ENCODE data around the gene FUCA1. TPM values are rescaled to one million over a fixed set of nuclear protein-coding genes. Genes with fewer than 3 reads are reported as not detected.

The FUCA1 gene
- total RNA-seq, 3 donors from 2014 or later = 82.2 to 171 (median 159) TPM

- ATAC-seq = no peak
- Histone ChIP-seq H3K4me3 (no peak overlapping the region), H3K4me1 (ENCODE audit: low read depth) (no peaks in the 10 kb centered on the region), H3K9me3 (peaks cover 20% of the 10 kb centered on the region), H3K36me3 (ENCODE audit: low read depth) (no peaks in the 10 kb centered on the region)
- intact Hi-C loops (cut with DNase I, micrococcal nuclease) = no loop called here
- TF ChIP-seq CTCF (IDR thresholded peaks at IDR 0.05) = no peak
- no peak for DNase-seq
These were observed 7.3 kb upstream of the FUCA1 start for GRCh38 chr1:23875382-23875781.

GRCh38 chr1:23872421-23872820 is 4.3 kb upstream of the FUCA1 start:
- DNase-seq (no peak), ATAC-seq (no peak)
- Histone ChIP-seq H3K36me3 (ENCODE audit: low read depth) (no peaks in the 10 kb centered on the region), H3K4me1 (ENCODE audit: low read depth) (peaks cover under 1% of the 10 kb centered on the region), H3K9me3 (no peaks in the 10 kb centered on the region), H3K4me3 (no peak overlapping the region)
- no peak for TF ChIP-seq CTCF (IDR thresholded peaks at IDR 0.05)
- intact Hi-C loops (cut with DNase I, micrococcal nuclease) = no loop called here

- intact Hi-C loops (cut with DNase I, micrococcal nuclease) = loop anchor here (5.0 to 10.0 kb wide), 2 partner anchors 54 to 57 kb away; no protein-coding TSS in a partner anchor
- H3K4me1 ChIP-seq (ENCODE audit: low read depth) = peaks cover 17% of the 10 kb centered on the region
- H3K36me3 ChIP-seq (ENCODE audit: low read depth) = no peaks in the 10 kb centered on the region
- DNase-seq (no peak), ATAC-seq (no peak)
- TF ChIP-seq CTCF (IDR thresholded peaks at IDR 0.05) = no peak
- no peak overlapping the region for H3K4me3 ChIP-seq
- no peaks in the 10 kb centered on the region for H3K9me3 ChIP-seq
These were observed 961 bp upstream of the FUCA1 start for GRCh38 chr1:23869051-23869450.

GRCh38 chr1:23868557-23869016 is 497 bp upstream of the FUCA1 start:
- peak; percentile 12 for ATAC-seq
- Histone ChIP-seq H3K9me3 (no peaks in the 10 kb centered on the region), H3K4me1 (ENCODE audit: low read depth) (peaks cover 17% of the 10 kb centered on the region), H3K4me3 (peak overlapping the region; percentile 85), H3K36me3 (ENCODE audit: low read depth) (no peaks in the 10 kb centered on the region)
- no peak for TF ChIP-seq CTCF (IDR thresholded peaks at IDR 0.05)
- intact Hi-C loops (cut with DNase I, micrococcal nuclease) = loop anchor here (5.0 to 10.0 kb wide), 2 partner anchors 54 to 56 kb away; no protein-coding TSS in a partner anchor
- DNase-seq = no peak

- peak in 1 of 3 donors; percentile 13 for DNase-seq
These were observed 572 bp downstream of the FUCA1 start for GRCh38 chr1:23867542-23867894.

More at GRCh38 chr1:23867542-23867894, 572 bp downstream of the FUCA1 start:
- ATAC-seq = peak; percentile 43
- no peaks in the 10 kb centered on the region for H3K9me3 ChIP-seq
- peaks cover 17% of the 10 kb centered on the region for H3K4me1 ChIP-seq (ENCODE audit: low read depth)
- no peaks in the 10 kb centered on the region for H3K36me3 ChIP-seq (ENCODE audit: low read depth)
- H3K4me3 ChIP-seq = peak overlapping the region; percentile 85
- no peak for TF ChIP-seq CTCF (IDR thresholded peaks at IDR 0.05)
- intact Hi-C loops (cut with DNase I, micrococcal nuclease) = loop anchor here (5.0 to 10.0 kb wide), 2 partner anchors 53 to 55 kb away; no protein-coding TSS in a partner anchor
